GM23248 (cell line): ENCODE data around the gene THSD7A.

Experiments used
- EZH2 ChIP-seq: fragments of 200-600 bp; sonication (generic); IDR thresholded peaks from 2 replicates; pipeline ENCODE4 v1.6.1; 2018; ENCODE audit warnings: antibody characterized with exemption, mild to moderate bottlenecking; ENCODE audit not compliant: insufficient read depth, poor library complexity, severe bottlenecking
- EZH2phosphoT487 ChIP-seq: fragments of 200-600 bp; sonication (generic); IDR thresholded peaks from 2 replicates; pipeline ENCODE4 v1.6.1; 2018; ENCODE audit warnings: antibody characterized with exemption, moderate library complexity, mild to moderate bottlenecking, low read depth; ENCODE audit not compliant: insufficient read depth

DNA sequence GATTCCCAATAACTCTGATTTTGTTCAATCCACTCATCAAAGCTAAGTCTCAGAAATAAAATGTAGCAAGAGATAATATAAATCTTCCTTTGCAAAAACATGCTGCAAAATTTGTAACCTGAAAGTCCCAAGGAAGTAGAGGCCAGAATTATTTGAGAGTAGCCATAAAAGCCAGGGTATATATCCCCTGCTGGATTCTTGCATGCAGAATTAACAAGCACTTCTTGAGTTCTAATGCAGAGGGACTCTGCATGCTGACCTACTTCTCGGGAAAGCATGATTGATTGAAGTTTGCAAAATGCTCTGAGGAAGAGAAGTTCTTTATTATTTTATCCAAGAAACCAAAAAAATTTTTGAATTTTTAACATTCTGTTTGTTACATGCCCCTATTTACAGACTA, 121.6 kb downstream of the THSD7A start:
- no peak for TF ChIP-seq EZH2
- no peak for TF ChIP-seq EZH2phosphoT487
